Naive B cell (primary cell): ENCODE measurements around the gene IQGAP2. TPM values are rescaled to one million over a fixed set of nuclear protein-coding genes. Genes with fewer than 3 reads are reported as not detected.
A peak's percentile ranks its signal among the peaks of the same experiment; 100 is the strongest.

Experiments
- ATAC-seq, 2 donors: fragments of 150-1000 bp; cut with Tn5 transposase; 2 replicates each; pipeline ENCODE4 v1.10.0; 2021; ENCODE audit warnings: low read depth in 2 of 2, mild to moderate bottlenecking in 2 of 2, moderate library complexity in 2 of 2
- DNase-seq: peaks from one replicate; pipeline ENCODE4 v3.0.0; 2022
- H3K27ac Mint-ChIP-seq, 6 donors: one replicate each; pipeline ENCODE4 v1.8.0; 2020 to 2022; ENCODE audit warnings: mild to moderate bottlenecking in 6 of 6, mixed read lengths in 6 of 6, moderate library complexity in 5 of 6, inconsistent platforms in 2 of 6
- H3K27me3 Mint-ChIP-seq, 3 donors: one replicate each; pipeline ENCODE4 v1.8.0; 2021 to 2022; ENCODE audit warnings: mixed read lengths in 3 of 3, mild to moderate bottlenecking in 1 of 3
- H3K36me3 Mint-ChIP-seq, 2 donors: one replicate each; pipeline ENCODE4 v1.8.0; 2020 to 2022; ENCODE audit warnings: mixed read lengths in 2 of 2, inconsistent platforms in 1 of 2, mild to moderate bottlenecking in 1 of 2
- H3K4me1 Mint-ChIP-seq, 3 donors: one replicate each; pipeline ENCODE4 v1.8.0; 2020 to 2022; ENCODE audit warnings: mixed read lengths in 3 of 3, inconsistent platforms in 1 of 3, mild to moderate bottlenecking in 1 of 3, moderate library complexity in 1 of 3
- H3K4me3 Mint-ChIP-seq, 8 donors: one replicate each; pipeline ENCODE4 v1.8.0; 2020 to 2022; ENCODE audit warnings: mild to moderate bottlenecking in 8 of 8, mixed read lengths in 8 of 8, moderate library complexity in 8 of 8, inconsistent platforms in 2 of 8
- H3K9me3 Mint-ChIP-seq, 7 donors: one replicate each; pipeline ENCODE4 v1.8.0; 2020 to 2022; ENCODE audit warnings: mixed read lengths in 7 of 7, mild to moderate bottlenecking in 5 of 7, inconsistent platforms in 2 of 7, moderate library complexity in 1 of 7
- polyA plus RNA-seq, 6 donors: library from polyadenylated mRNA; unstranded; fragments of 300-500 nt; fragmentation: Illumina TruSeq; gene quantifications; one replicate each; pipeline ENCODE4 v1.2.3, GENCODE V29; 2021; ENCODE audit warnings: low read depth in 6 of 6

Gene IQGAP2
- polyA plus RNA-seq, 6 donors from 2014 or later, result 2.7 to 9.8 (median 6.2) TPM

DNA sequence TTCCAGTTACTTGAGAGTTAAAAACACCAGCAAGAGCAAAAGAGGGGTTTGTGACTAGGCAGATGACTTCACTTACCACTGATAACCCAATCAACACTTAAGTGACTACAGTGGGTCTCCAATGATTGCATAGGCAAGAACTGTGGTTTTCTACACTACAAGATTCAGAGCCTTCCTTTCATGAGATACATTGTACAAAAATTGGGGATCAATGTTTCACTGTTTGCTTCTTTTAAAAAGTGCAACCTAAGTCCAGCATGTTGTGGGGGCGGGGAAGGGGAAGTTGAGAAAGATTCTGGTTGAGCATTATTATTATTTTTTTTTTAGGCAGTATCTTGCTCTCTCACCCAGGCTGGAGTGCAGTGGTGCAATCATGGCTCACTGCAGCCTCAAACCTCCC, 3.6 kb downstream of the IQGAP2 start:
- no peaks in the 10 kb centered on the region for H3K27me3 Mint-ChIP-seq
- ATAC-seq, result no peak
- H3K4me1 Mint-ChIP-seq, result peaks cover 24 to 42% (median 25%) of the 10 kb centered on the region in 3 donors
- no peak for DNase-seq
- H3K27ac Mint-ChIP-seq, result peak overlapping the region in 1 of 6 donors; percentile 97
- no peak overlapping the region for H3K4me3 Mint-ChIP-seq
- no peaks in the 10 kb centered on the region for H3K9me3 Mint-ChIP-seq
- no peaks in the 10 kb centered on the region for H3K36me3 Mint-ChIP-seq

DNA sequence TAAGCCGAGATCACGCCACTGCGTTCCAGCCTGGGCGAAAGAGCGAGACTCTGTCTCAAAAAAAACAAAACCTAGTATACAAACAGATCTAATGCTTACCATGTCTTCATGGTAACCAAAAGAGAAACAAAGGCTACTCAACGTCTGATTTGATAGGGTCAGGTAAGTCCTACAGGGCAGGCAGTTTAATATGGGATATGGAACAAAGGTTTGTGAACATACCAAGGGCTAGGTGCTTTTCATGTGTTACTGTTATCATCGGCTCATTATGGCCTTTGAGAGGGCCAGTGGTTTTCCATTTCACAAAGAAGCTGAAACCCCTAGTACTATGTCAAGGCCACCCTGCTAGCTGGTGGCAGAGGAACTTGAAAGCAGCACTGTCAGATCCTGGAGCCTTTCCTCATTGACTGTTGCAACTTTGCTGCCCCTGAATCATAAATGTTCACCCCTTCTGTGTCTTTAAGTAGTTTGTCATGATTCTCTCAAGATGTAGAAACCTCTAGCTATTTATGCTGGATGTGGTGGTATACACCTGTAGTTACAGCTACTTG, 5.1 kb downstream of the IQGAP2 start:
- Mint-ChIP-seq H3K27ac (no peak overlapping the region), H3K4me3 (no peak overlapping the region), H3K27me3 (no peaks in the 10 kb centered on the region), H3K36me3 (no peaks in the 10 kb centered on the region), H3K9me3 (no peaks in the 10 kb centered on the region), H3K4me1 (peaks cover 18 to 31% (median 18%) of the 10 kb centered on the region in 3 donors)
- no peak for DNase-seq
- no peak for ATAC-seq

GRCh38 chr5:76412511-76412910, 9.4 kb downstream of the IQGAP2 start:
- ATAC-seq, result no peak
- DNase-seq, result no peak
- H3K36me3 Mint-ChIP-seq, result no peaks in the 10 kb centered on the region
- no peaks in the 10 kb centered on the region for H3K27me3 Mint-ChIP-seq
- H3K4me1 Mint-ChIP-seq, result peaks cover 8 to 21% (median 11%) of the 10 kb centered on the region in 3 donors
- no peak overlapping the region for H3K27ac Mint-ChIP-seq
- peaks cover 0 to 1% (median 0%) of the 10 kb centered on the region in 7 donors for H3K9me3 Mint-ChIP-seq
- no peak overlapping the region for H3K4me3 Mint-ChIP-seq

GRCh38 chr5:76413746-76414145, 10.7 kb downstream of the IQGAP2 start:
- Mint-ChIP-seq H3K4me3 (peak overlapping the region in 1 of 8 donors; percentile 17), H3K9me3 (peaks cover 0 to 1% (median 0%) of the 10 kb centered on the region in 7 donors), H3K27me3 (no peaks in the 10 kb centered on the region), H3K36me3 (no peaks in the 10 kb centered on the region), H3K27ac (peak overlapping the region in 4 of 6 donors; percentile 2 to 67 (median 31)), H3K4me1 (peaks cover 8 to 21% (median 11%) of the 10 kb centered on the region in 3 donors)
- DNase-seq, result no peak
- ATAC-seq, result peak; percentile 25 to 47

DNA sequence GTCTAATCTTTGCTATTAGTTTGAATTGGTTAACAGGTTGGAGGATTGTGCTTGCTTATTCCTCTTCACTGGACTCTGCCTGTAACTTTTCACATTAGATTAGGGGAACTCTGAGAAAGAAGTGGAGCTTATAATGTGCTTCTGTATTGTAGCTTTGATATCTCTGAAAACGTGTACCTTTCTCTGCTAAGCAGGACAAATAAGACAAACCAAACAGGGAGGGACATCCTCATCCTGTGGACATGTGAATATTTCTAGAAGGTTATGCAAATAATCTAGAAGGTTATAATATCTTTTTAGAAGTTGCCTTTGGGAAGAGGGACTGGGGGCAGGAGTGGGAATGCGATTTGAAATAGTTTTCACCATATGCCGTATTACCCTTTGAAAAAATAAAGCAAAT, 11.7 kb downstream of the IQGAP2 start:
- DNase-seq (no peak), ATAC-seq (no peak)
- Mint-ChIP-seq H3K36me3 (no peaks in the 10 kb centered on the region), H3K4me1 (peaks cover 11 to 21% (median 11%) of the 10 kb centered on the region in 3 donors), H3K27ac (peak overlapping the region in 2 of 6 donors; percentile 16 to 25), H3K9me3 (peaks cover 0 to 1% (median 0%) of the 10 kb centered on the region in 7 donors), H3K27me3 (no peaks in the 10 kb centered on the region), H3K4me3 (no peak overlapping the region)

DNA sequence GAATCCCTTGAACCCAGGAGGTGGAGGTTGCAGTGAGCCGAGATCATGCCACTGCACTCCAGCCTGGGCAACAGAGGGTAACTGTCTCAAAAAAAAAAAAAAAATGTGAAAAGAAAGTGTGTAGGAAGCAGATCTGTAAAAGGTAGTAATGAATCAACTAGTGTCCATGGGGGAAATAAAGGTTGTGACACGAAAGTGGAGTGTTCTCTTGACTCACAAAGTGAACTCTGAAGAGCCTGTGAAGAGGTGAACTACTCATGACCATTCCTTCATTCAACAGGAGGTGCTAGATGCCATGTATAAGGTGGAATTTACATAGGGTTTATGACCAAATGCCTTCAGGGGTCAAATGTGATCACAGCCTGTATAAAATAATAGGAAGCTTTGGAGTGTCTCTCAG, 12.8 kb downstream of the IQGAP2 start:
- H3K27ac Mint-ChIP-seq, result peak overlapping the region in 1 of 6 donors; percentile 25
- H3K27me3 Mint-ChIP-seq, result no peaks in the 10 kb centered on the region
- peaks cover 0 to 1% (median 0%) of the 10 kb centered on the region in 7 donors for H3K9me3 Mint-ChIP-seq
- peaks cover 11 to 21% (median 12%) of the 10 kb centered on the region in 3 donors for H3K4me1 Mint-ChIP-seq
- ATAC-seq (no peak), DNase-seq (no peak)
- no peak overlapping the region for H3K4me3 Mint-ChIP-seq
- H3K36me3 Mint-ChIP-seq, result no peaks in the 10 kb centered on the region

GRCh38 chr5:76419597-76420298, 16.7 kb downstream of the IQGAP2 start:
- peaks cover 3 to 10% (median 6%) of the 10 kb centered on the region in 3 donors for H3K4me1 Mint-ChIP-seq
- peaks cover 0 to 1% (median 0%) of the 10 kb centered on the region in 7 donors for H3K9me3 Mint-ChIP-seq
- no peaks in the 10 kb centered on the region for H3K27me3 Mint-ChIP-seq
- DNase-seq, result no peak
- peak overlapping the region in 2 of 6 donors; percentile 18 to 44 for H3K27ac Mint-ChIP-seq
- H3K36me3 Mint-ChIP-seq, result no peaks in the 10 kb centered on the region
- no peak overlapping the region for H3K4me3 Mint-ChIP-seq
- no peak for ATAC-seq

DNA sequence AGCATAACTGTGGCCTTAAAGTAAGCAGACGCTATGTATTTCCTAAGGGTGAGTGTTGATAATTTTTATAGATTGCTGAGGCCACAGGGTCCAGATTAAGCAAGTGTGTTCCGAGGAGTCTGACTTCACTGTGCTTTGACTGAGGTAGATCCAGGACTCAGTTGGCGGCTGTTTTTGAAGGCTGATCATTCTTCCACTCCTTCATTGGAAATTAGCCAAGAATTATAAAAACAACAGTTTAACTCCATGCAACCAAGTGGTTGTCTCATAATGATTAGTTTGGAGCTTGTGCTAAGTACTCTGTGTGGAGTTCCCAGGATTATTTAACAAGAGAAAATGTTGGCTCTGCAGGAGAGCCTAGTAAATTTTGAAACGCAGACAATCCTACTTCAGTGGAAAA, 19.1 kb downstream of the IQGAP2 start:
- Mint-ChIP-seq H3K27me3 (no peaks in the 10 kb centered on the region), H3K36me3 (no peaks in the 10 kb centered on the region), H3K9me3 (no peaks in the 10 kb centered on the region), H3K4me1 (peaks cover 8 to 20% (median 9%) of the 10 kb centered on the region in 3 donors), H3K4me3 (no peak overlapping the region), H3K27ac (peak overlapping the region in 1 of 6 donors; percentile 6)
- ATAC-seq (no peak), DNase-seq (no peak)

DNA sequence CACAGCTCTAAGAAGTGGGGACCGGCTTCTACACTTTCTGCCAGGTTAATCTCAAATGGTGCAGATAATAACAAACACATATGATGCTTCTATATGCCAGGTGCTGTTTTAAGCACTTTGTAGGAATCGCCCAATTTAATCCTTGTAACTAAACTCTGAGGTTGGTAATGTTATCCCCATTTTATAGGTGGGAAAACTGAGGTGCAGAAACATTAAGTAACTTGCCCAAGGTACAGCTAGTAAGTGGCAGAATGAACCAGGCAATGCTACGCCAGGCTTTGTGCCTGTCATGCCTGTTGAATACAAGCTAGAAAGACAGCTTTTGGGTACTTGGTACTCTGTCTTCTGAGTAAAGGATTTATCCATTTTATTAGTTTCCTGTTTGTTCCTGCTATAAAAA, 19.7 kb downstream of the IQGAP2 start:
- no peak for DNase-seq
- H3K27ac Mint-ChIP-seq, result no peak overlapping the region
- H3K9me3 Mint-ChIP-seq, result no peaks in the 10 kb centered on the region
- H3K36me3 Mint-ChIP-seq, result no peaks in the 10 kb centered on the region
- no peaks in the 10 kb centered on the region for H3K27me3 Mint-ChIP-seq
- H3K4me1 Mint-ChIP-seq, result peaks cover 9 to 23% (median 10%) of the 10 kb centered on the region in 3 donors
- H3K4me3 Mint-ChIP-seq, result no peak overlapping the region
- no peak for ATAC-seq

- ATAC-seq (no peak), DNase-seq (no peak)
- peak overlapping the region in 1 of 6 donors; percentile 31 for H3K27ac Mint-ChIP-seq
- no peak overlapping the region for H3K4me3 Mint-ChIP-seq
- H3K9me3 Mint-ChIP-seq, result no peaks in the 10 kb centered on the region
- H3K4me1 Mint-ChIP-seq, result peaks cover 9 to 21% (median 12%) of the 10 kb centered on the region in 3 donors
- no peaks in the 10 kb centered on the region for H3K36me3 Mint-ChIP-seq
- H3K27me3 Mint-ChIP-seq, result no peaks in the 10 kb centered on the region
Measured at GRCh38 chr5:76425146-76425545, 22.1 kb downstream of the IQGAP2 start.

- H3K27me3 Mint-ChIP-seq, result no peaks in the 10 kb centered on the region
- no peak for ATAC-seq
Measured at GRCh38 chr5:76425928-76426804, 23.1 kb downstream of the IQGAP2 start.

GRCh38 chr5:76427206-76428140, 24.4 kb downstream of the IQGAP2 start:
- Mint-ChIP-seq H3K27ac (peak overlapping the region in 1 of 6 donors; percentile 56), H3K36me3 (no peaks in the 10 kb centered on the region), H3K9me3 (no peaks in the 10 kb centered on the region), H3K4me1 (peaks cover 9 to 21% (median 17%) of the 10 kb centered on the region in 3 donors), H3K27me3 (no peaks in the 10 kb centered on the region), H3K4me3 (peak overlapping the region in 1 of 8 donors; percentile 4)
- DNase-seq (no peak), ATAC-seq (no peak)

More at GRCh38 chr5:76425928-76426804, 23.1 kb downstream of the IQGAP2 start:
- peaks cover 9 to 21% (median 12%) of the 10 kb centered on the region in 3 donors for H3K4me1 Mint-ChIP-seq
- H3K4me3 Mint-ChIP-seq, result no peak overlapping the region
- H3K36me3 Mint-ChIP-seq, result no peaks in the 10 kb centered on the region
- no peaks in the 10 kb centered on the region for H3K9me3 Mint-ChIP-seq
- peak overlapping the region in 1 of 6 donors; percentile 36 for H3K27ac Mint-ChIP-seq
- no peak for DNase-seq
